HFFc6 (cell line): ENCODE data around the gene SPTBN2. TPM values are rescaled to one million over a fixed set of nuclear protein-coding genes. Genes with fewer than 3 reads are reported as not detected.

ENCODE experiments used
- DNase-seq: peaks from one replicate; pipeline ENCODE4 v3.0.0-alpha.2; 2018
- H3K27ac Mint-ChIP-seq: 2 replicates; pipeline ENCODE4 v1.8.0; 2020; ENCODE audit warnings: mild to moderate bottlenecking, mixed read lengths
- H3K27me3 Mint-ChIP-seq: 2 replicates; pipeline ENCODE4 v1.8.0; 2021; ENCODE audit warnings: mild to moderate bottlenecking, moderate library complexity, mixed read lengths; ENCODE audit not compliant: insufficient read depth
- H3K36me3 Mint-ChIP-seq: 2 replicates; pipeline ENCODE4 v1.8.0; 2021; ENCODE audit warnings: low read depth, mixed read lengths
- H3K4me1 Mint-ChIP-seq: 2 replicates; pipeline ENCODE4 v1.8.0; 2020; ENCODE audit warnings: low read depth, mixed read lengths
- H3K4me3 Mint-ChIP-seq: 2 replicates; pipeline ENCODE4 v1.8.0; 2020; ENCODE audit warnings: mild to moderate bottlenecking, moderate library complexity, mixed read lengths
- H3K9me3 Mint-ChIP-seq: 2 replicates; pipeline ENCODE4 v1.8.0; 2020; ENCODE audit warnings: mild to moderate bottlenecking, mixed read lengths
- CTCF ChIP-seq: fragments of 200-600 bp; sonication (generic); IDR thresholded peaks from 2 replicates; pipeline ENCODE4 v1.5.0; 2021; ENCODE audit warnings: antibody characterized with exemption, mild to moderate bottlenecking
- total RNA-seq, 6 experiments: library from RNA; stranded (reverse); fragmentation: NEBNext Ultra II Directional; extraction: Animal tissue kit (Norgen Biotek cat#: 25700); gene quantifications; 2 replicates in 1 of 6; 3 replicates in 5 of 6; pipeline ENCODE4 v1.2.3, GENCODE V29; 2021

The SPTBN2 gene
- total RNA-seq, 6 experiments from 2014 or later: 0.13 to 0.94 (median 0.33) TPM; not detected in 1

DNA sequence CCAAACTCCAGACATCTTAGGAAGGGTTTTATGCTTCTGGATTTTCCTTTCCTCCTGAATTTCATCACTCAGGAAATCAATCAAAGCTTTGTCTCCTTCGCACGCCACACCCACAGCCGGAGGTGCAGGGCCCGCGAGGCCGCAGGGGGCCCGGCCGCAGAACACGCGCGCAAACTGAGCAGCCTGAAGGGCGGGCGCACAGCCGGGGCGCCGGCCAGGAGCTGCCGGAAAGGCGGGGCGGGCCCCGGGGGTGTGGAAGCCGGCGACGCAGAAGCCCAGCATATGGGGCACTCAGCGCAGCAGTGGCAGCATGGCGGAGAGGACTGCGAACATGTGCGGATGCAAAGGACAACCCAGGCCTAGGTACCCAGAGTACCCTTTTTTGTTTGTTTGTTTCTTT is 33.1 kb upstream of the SPTBN2 start:
- TF ChIP-seq CTCF: no peak
- no peak overlapping the region for H3K27ac Mint-ChIP-seq
- no peaks in the 10 kb centered on the region for H3K4me1 Mint-ChIP-seq
- H3K9me3 Mint-ChIP-seq: no peaks in the 10 kb centered on the region
- no peak for DNase-seq
- H3K36me3 Mint-ChIP-seq: no peaks in the 10 kb centered on the region
- H3K4me3 Mint-ChIP-seq: no peak overlapping the region
- H3K27me3 Mint-ChIP-seq: no peaks in the 10 kb centered on the region; the same call in 1 of the 2 replicates

GRCh38 chr11:66752148-66752547 is 23.1 kb upstream of the SPTBN2 start:
- H3K4me3 Mint-ChIP-seq: no peak overlapping the region
- H3K27ac Mint-ChIP-seq: no peak overlapping the region
- peaks cover 9% of the 10 kb centered on the region for H3K4me1 Mint-ChIP-seq
- H3K36me3 Mint-ChIP-seq: no peaks in the 10 kb centered on the region; the same call in 1 of the 2 replicates
- TF ChIP-seq CTCF: no peak
- H3K27me3 Mint-ChIP-seq: peaks cover 2% of the 10 kb centered on the region
- DNase-seq: no peak
- no peaks in the 10 kb centered on the region for H3K9me3 Mint-ChIP-seq

- H3K9me3 Mint-ChIP-seq: no peaks in the 10 kb centered on the region
- no peak overlapping the region for H3K4me3 Mint-ChIP-seq
- no peak for TF ChIP-seq CTCF
- no peak for DNase-seq
- no peak overlapping the region for H3K27ac Mint-ChIP-seq
- peaks cover 2% of the 10 kb centered on the region for H3K27me3 Mint-ChIP-seq
- H3K36me3 Mint-ChIP-seq: no peaks in the 10 kb centered on the region; the same call in 1 of the 2 replicates
- peaks cover 14% of the 10 kb centered on the region for H3K4me1 Mint-ChIP-seq
Observed at GRCh38 chr11:66749091-66749490, 20.1 kb upstream of the SPTBN2 start.

GRCh38 chr11:66747480-66747879 is 18.5 kb upstream of the SPTBN2 start:
- no peaks in the 10 kb centered on the region; the same call in 1 of the 2 replicates for H3K36me3 Mint-ChIP-seq
- H3K4me3 Mint-ChIP-seq: no peak overlapping the region
- peaks cover 14% of the 10 kb centered on the region for H3K4me1 Mint-ChIP-seq
- no peak overlapping the region for H3K27ac Mint-ChIP-seq
- TF ChIP-seq CTCF: no peak
- H3K27me3 Mint-ChIP-seq: peaks cover 2% of the 10 kb centered on the region
- DNase-seq: no peak
- H3K9me3 Mint-ChIP-seq: no peaks in the 10 kb centered on the region

DNA sequence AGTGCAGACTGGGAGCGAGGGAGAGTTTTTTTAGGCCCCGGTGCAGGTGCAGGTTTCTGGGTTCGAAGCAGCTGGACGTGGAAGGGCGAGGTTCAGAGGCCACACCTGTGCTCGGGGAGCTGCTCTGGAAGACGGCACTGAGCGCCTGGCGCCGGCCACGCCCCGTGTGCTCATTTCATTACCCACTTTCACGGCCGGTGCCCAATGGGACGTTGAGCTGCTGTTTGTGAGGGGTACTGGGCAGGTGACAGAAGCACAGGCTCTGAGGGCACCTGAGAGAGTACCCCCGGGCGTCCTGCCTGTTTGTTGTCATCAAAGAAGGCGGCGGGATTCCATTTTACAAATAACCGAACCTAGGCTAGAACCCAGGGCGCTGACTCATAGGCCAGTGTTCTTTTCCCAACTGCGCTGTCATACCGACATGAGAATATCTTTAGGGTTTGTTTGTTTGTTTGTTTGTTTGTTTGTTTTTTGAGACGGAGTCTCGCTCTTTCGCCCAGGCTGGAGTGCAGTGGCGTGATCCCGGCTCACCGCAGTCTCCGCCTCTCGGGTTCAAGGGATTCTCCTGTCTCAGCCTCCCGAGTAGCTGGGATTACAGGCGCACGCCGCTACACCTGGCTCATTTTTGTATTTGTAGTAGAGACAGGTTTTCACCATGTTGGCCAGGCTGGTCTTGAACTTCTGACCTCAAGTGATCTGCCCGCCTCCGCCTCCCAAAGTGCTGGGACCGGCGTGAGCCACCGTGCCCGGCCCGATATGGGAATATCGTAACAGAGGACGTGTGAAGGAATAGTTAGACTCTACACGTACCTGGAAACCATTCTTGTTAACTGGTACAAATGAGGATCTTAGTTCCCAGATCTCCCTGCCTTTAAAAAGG is 16.6 kb upstream of the SPTBN2 start:
- Mint-ChIP-seq H3K27me3 (no peaks in the 10 kb centered on the region; the same call in 1 of the 2 replicates), H3K4me3 (peak overlapping the region; percentile 99), H3K9me3 (no peaks in the 10 kb centered on the region), H3K27ac (no peak overlapping the region), H3K36me3 (no peaks in the 10 kb centered on the region), H3K4me1 (peaks cover 20% of the 10 kb centered on the region)
- TF ChIP-seq CTCF: no peak
- no peak for DNase-seq
